ENCODE measurements around the gene CYB561A3.

GRCh38 chr11:61404641-61405040 lies 43.0 kb upstream of the CYB561A3 start:
- no peak for TF ChIP-seq EZH2 (IDR thresholded peaks at IDR 0.05)
- TF ChIP-seq POLR2AphosphoS5 (IDR thresholded peaks at IDR 0.05; ENCODE audit: borderline replicate concordance, low read depth, low read length): no peak
- TF ChIP-seq FOXP2 (optimal IDR thresholded peaks at IDR 0.05; ENCODE audit: control extremely low read depth, extremely low read length, insufficient read depth): no peak
